Calu3 (cell line): ENCODE results near the gene ICOS. TPM values are rescaled to one million over a fixed set of nuclear protein-coding genes. Genes with fewer than 3 reads are reported as not detected.

Source experiments
- BruUV-seq: library from RNA; stranded (reverse); fragments of 400-500 nt; replicated peaks from 2 replicates; lab custom pipeline; 2021; lab: Mats Ljungman, UMichigan
- CTCF ChIA-PET: fragments of 300-600 bp; sonication (Branson Sonifier 250); formaldehyde crosslinking; loops from one replicate; lab custom pipeline; 2022; ENCODE audit warnings: antibody characterized with exemption; lab: Charles Lee
- DNase-seq: peaks from one replicate; pipeline ENCODE4 v3.0.0; 2022
- H3K27ac Mint-ChIP-seq: one replicate; pipeline ENCODE4 v1.8.0; 2022; ENCODE audit warnings: mixed read lengths; ENCODE audit not compliant: unreplicated experiment
- H3K27me3 Mint-ChIP-seq: one replicate; pipeline ENCODE4 v1.8.0; 2022; ENCODE audit warnings: mixed read lengths; ENCODE audit not compliant: unreplicated experiment
- H3K36me3 Mint-ChIP-seq: one replicate; pipeline ENCODE4 v1.8.0; 2022; ENCODE audit warnings: mild to moderate bottlenecking, moderate library complexity, mixed read lengths; ENCODE audit not compliant: insufficient read depth, unreplicated experiment
- H3K4me1 Mint-ChIP-seq: one replicate; pipeline ENCODE4 v1.8.0; 2022; ENCODE audit warnings: mild to moderate bottlenecking, low read depth, mixed read lengths; ENCODE audit not compliant: unreplicated experiment
- H3K4me3 Mint-ChIP-seq: one replicate; pipeline ENCODE4 v1.8.0; 2022; ENCODE audit warnings: mild to moderate bottlenecking, low read depth, moderate library complexity, mixed read lengths; ENCODE audit not compliant: unreplicated experiment
- H3K9me3 Mint-ChIP-seq: one replicate; pipeline ENCODE4 v1.8.0; 2022; ENCODE audit warnings: low read depth, mixed read lengths; ENCODE audit not compliant: unreplicated experiment
- intact Hi-C: fragments of 100-400 bp; cut with micrococcal nuclease; formaldehyde crosslinking; loops from one replicate; pipeline ENCODE4 v1.10.0; 2022; ENCODE audit not compliant: unreplicated experiment
- total RNA-seq: library from RNA; stranded (reverse); gene quantifications from 2 replicates; pipeline ENCODE4 v1.2.3, GENCODE V29; 2022
- TF ChIP-seq, protein P1 (sequence below): fragments of 200-600 bp; IDR thresholded peaks from one replicate; pipeline ENCODE4 v1.8.0; 2022; ENCODE audit warnings: antibody characterized with exemption; ENCODE audit not compliant: unreplicated experiment

The ICOS gene
- total RNA-seq, 1 experiment from 2014 or later, result not detected

DNA sequence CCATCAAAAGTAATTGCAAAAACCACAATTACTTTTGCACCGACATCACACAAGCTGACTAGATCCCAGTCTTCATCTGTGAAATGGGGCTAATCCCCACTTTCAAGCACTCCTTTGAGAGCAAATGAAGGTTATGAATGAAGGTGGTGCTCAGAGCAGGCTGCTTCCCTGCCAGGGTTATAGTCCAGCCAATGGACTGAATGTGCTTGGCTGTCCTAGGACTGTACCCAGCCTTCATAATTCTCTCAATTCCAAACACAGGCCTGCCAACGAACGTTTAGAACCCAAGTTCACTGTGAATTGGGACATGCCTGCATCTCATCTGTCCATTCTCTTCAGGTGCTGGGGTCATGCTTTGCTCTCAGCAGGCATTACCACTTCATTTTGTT, 27.8 kb upstream of the ICOS start:
- intact Hi-C loops, result loop anchor here (1.0 to 10.0 kb wide), 3 partner anchors 93 to 1074 kb away; no protein-coding TSS in a partner anchor
- no peak for DNase-seq
- Mint-ChIP-seq H3K36me3 (no peaks in the 10 kb centered on the region), H3K27ac (no peak overlapping the region), H3K4me3 (no peak overlapping the region), H3K9me3 (no peaks in the 10 kb centered on the region), H3K27me3 (no peaks in the 10 kb centered on the region), H3K4me1 (peaks cover 3% of the 10 kb centered on the region)
- TF ChIP-seq, protein P1, sequence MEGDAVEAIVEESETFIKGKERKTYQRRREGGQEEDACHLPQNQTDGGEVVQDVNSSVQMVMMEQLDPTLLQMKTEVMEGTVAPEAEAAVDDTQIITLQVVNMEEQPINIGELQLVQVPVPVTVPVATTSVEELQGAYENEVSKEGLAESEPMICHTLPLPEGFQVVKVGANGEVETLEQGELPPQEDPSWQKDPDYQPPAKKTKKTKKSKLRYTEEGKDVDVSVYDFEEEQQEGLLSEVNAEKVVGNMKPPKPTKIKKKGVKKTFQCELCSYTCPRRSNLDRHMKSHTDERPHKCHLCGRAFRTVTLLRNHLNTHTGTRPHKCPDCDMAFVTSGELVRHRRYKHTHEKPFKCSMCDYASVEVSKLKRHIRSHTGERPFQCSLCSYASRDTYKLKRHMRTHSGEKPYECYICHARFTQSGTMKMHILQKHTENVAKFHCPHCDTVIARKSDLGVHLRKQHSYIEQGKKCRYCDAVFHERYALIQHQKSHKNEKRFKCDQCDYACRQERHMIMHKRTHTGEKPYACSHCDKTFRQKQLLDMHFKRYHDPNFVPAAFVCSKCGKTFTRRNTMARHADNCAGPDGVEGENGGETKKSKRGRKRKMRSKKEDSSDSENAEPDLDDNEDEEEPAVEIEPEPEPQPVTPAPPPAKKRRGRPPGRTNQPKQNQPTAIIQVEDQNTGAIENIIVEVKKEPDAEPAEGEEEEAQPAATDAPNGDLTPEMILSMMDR, result no peak
- no TSS peak for BruUV-seq
- CTCF ChIA-PET, result interaction anchor here (1.3 to 1.5 kb wide), 4 partner anchors 94 to 684 kb away, joined by 3 to 11 read pairs (median 6); no protein-coding TSS in a partner anchor

GRCh38 chr2:203909261-203909967, 27.1 kb upstream of the ICOS start:
- Mint-ChIP-seq H3K27ac (no peak overlapping the region), H3K4me1 (peaks cover 8% of the 10 kb centered on the region), H3K4me3 (no peak overlapping the region), H3K9me3 (no peaks in the 10 kb centered on the region), H3K27me3 (no peaks in the 10 kb centered on the region), H3K36me3 (no peaks in the 10 kb centered on the region)
- no TSS peak for BruUV-seq
- DNase-seq, result peak; percentile 54
- TF ChIP-seq, protein P1, result peak; percentile 70
- CTCF ChIA-PET, result interaction anchor here (0.5 to 1.5 kb wide), 9 partner anchors 9 to 1160 kb away, joined by 3 to 11 read pairs (median 5); no protein-coding TSS in a partner anchor
- intact Hi-C loops, result loop anchor here (1.0 to 10.0 kb wide), 3 partner anchors 94 to 1075 kb away; no protein-coding TSS in a partner anchor

DNA sequence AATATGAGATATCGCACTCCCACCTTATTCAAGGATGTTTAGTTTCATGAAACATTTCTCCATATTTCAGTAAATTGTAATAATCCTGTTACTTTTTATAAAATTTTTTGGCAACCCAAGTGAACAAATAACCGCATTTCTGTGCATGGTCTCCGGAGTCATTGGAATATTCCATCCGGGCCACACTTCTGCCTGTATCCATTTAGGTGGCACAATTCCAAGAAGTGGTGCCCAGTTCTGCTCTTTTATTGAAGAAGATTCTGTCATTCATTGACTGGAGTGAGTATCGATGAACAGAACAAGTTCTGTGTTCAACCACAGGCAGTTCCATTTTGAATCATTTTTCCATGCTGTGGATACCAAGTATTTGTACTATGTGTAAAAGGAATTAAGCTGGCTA, 26.6 kb upstream of the ICOS start:
- intact Hi-C loops, result loop anchor here (1.0 to 10.0 kb wide), 3 partner anchors 95 to 1075 kb away; no protein-coding TSS in a partner anchor
- H3K36me3 Mint-ChIP-seq, result no peaks in the 10 kb centered on the region
- DNase-seq, result no peak

DNA sequence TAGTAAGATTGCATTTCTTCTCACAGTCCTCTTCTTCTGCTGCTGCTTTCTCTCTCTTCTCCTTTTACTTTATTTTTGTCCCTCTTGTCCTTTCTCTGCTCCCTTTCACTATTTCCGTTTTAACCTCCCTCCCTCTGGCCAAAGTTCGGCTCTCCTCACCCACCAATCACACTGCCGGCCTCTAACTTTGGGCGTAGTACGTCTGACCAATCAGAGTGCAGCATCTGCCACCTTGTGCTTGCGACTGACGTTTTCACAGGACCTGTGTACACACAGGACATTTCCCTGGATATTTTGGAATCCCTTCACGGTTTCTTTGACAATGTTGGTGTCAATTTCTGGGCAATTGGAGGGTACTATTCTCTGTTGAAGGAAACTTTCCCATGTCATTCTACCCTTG, 22.6 kb upstream of the ICOS start:
- no peaks in the 10 kb centered on the region for H3K36me3 Mint-ChIP-seq
- H3K4me3 Mint-ChIP-seq, result no peak overlapping the region
- peaks cover 8% of the 10 kb centered on the region for H3K4me1 Mint-ChIP-seq
- BruUV-seq, result no TSS peak
- intact Hi-C loops, result no loop called here
- TF ChIP-seq, protein P1, result no peak
- no peaks in the 10 kb centered on the region for H3K27me3 Mint-ChIP-seq
- no peak for DNase-seq
- no peaks in the 10 kb centered on the region for H3K9me3 Mint-ChIP-seq
- CTCF ChIA-PET, result no interaction called here
- H3K27ac Mint-ChIP-seq, result no peak overlapping the region

More for the DNA sequence above, 26.6 kb upstream of the ICOS start:
- H3K4me3 Mint-ChIP-seq, result no peak overlapping the region
- no peak overlapping the region for H3K27ac Mint-ChIP-seq
- peaks cover 8% of the 10 kb centered on the region for H3K4me1 Mint-ChIP-seq
- TF ChIP-seq, protein P1, result no peak
- H3K9me3 Mint-ChIP-seq, result no peaks in the 10 kb centered on the region
- no TSS peak for BruUV-seq
- CTCF ChIA-PET, result interaction anchor here (0.5 to 1.5 kb wide), 8 partner anchors 10 to 685 kb away, joined by 3 to 11 read pairs (median 4); no protein-coding TSS in a partner anchor
- no peaks in the 10 kb centered on the region for H3K27me3 Mint-ChIP-seq
